Skeletal muscle cell (primary cell): ENCODE results near the gene SS18L1.

Experiments
- DNase-seq: peaks from one replicate; pipeline ENCODE4 v3.0.0-alpha.2; 2010; ENCODE audit warnings: low read depth
- H3K4me3 ChIP-seq: 2 replicates; pipeline ENCODE4 v1.5.1; 2011; ENCODE audit warnings: low read depth, mild to moderate bottlenecking, control low read depth, low read length, moderate library complexity

The SS18L1 gene

GRCh38 chr20:62183426-62184142 lies 40.0 kb downstream of the SS18L1 start:
- DNase-seq: no peak
- H3K4me3 ChIP-seq: peak overlapping the region; percentile 99

- no peak for DNase-seq
- no peak overlapping the region for H3K4me3 ChIP-seq
These were observed 42.5 kb downstream of the SS18L1 start for GRCh38 chr20:62186096-62186426.

GRCh38 chr20:62186887-62187866 lies 43.6 kb downstream of the SS18L1 start:
- no peak for DNase-seq
- no peak overlapping the region for H3K4me3 ChIP-seq

- no peak for DNase-seq
- no peak overlapping the region for H3K4me3 ChIP-seq
These were observed 47.3 kb downstream of the SS18L1 start for GRCh38 chr20:62190639-62191411.

DNA sequence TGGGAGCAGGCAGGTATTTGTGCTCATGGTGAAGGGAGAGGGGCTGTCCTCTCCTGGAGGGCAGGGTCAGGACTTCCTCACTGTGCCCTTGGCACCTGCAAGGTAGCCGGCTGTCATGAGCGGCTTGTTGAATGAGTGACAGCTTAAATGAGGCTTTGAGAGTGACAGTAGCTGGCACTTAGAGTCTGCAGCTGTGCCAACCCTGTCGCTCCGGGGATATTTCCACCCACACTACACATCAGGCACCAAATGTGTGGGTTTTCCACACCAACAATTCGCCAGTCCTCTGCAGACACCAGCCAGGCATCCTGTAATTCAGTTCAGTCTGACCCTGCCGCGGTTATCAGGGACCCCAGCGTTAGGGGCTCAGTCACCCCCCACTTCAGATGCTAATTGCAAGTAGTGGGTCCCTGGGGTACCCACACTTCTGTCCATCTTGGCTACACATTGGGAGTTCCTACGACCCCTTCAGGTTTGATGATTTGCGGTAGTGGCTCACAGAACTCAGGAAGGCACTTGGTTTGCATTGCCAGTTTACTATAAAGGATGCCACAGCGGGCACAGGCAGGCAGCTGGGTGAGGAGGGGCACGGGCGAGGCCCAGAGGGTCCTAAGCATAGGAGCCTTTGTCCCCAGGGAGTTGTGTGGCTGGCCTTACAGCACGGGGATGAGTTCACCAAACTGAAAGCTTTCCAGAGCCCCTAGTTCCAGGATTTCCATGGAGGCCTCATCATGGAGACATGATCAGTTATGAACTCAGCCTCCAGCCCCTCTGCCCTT lies 48.4 kb downstream of the SS18L1 start:
- no peak for DNase-seq

DNA sequence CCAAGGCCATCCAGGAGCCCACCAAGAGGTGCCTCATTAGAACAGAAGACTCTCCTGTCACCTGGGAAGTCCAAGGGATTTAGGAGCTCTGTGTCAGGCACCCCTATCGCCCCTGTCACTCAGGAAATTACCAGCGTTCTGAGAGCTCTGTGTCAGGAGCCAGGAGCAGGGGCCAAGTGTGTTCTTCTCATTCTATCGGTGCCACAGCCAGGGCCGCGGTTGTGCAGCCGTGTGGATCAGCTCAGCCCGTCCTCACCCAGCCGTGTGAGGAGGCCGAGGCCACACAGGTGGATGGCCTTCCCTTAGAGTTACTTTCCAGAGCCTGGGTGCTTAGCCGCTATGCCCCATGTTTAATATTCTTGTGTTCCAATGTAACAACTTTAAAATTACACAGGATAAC lies 49.1 kb downstream of the SS18L1 start:
- no peak for DNase-seq
- no peak overlapping the region for H3K4me3 ChIP-seq

More for the DNA sequence above, 48.4 kb downstream of the SS18L1 start:
- no peak overlapping the region for H3K4me3 ChIP-seq

DNA sequence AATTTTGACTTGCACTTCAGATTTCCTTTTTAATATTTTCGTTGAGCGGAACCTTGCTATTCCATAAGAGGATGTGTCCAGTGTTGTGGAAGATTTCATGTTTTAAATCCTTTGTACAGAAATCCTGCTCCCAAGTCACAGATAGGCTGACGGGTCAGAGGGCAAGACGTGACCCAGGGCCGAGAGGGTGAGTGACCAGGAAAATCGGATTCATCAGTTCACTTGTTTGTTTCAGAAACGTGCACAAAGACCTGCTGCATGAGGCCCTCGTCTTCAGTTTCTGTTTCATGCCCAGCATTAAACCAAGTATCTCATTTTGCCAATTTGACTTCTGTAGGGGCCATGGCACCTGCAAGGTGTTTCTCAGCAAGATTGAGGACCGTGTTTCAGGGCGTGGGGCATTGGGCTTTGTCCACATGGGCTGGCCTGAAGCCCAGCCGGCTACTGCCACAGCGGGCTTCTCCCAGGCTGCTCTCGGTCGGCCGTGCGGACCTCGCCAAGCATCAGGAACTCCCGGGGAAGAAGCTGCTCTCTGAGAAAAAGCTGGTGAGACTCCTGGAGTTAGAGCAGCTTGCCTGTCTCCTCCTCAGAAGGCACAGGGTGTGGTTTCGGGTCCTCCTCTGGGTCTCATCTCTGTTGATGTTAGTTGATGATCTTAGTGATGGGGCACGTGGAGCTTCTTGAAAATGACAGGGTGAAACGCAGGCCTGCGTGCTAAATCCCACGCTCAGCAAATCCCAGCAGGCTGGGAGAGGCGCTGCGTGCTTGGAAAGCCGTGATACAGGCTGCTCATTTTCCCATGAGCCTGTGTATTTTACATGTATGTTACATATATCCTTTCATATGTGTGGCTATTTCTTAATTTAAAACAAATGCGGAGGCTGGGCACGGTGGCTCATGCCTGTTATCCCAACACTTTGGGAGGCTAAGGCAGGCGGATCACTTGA lies 49.8 kb downstream of the SS18L1 start:
- no peak for DNase-seq
- no peak overlapping the region for H3K4me3 ChIP-seq

GRCh38 chr20:62195075-62195405 lies 51.5 kb downstream of the SS18L1 start:
- no peak for DNase-seq
- H3K4me3 ChIP-seq: no peak overlapping the region

GRCh38 chr20:62195736-62196135 lies 52.2 kb downstream of the SS18L1 start:
- no peak overlapping the region for H3K4me3 ChIP-seq
- no peak for DNase-seq

DNA sequence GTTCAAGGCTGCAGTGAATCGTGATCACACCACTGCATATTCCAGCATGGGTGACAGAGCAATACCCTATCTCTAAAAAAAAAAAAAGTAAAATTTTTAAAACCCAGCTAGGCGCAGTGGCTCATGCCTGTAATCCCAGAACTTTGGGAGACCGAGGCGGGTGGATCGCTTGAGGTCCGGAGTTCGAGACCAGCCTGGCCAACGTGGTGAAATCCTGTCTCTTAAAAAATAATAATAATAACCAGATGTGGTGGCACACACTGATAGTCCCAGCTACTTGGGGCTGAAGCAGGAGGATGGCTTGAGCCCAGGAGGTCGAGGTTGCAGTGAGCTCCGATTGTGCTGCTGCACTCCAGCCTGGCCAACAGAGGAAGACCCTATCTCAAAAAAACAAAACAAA lies 52.7 kb downstream of the SS18L1 start:
- H3K4me3 ChIP-seq: no peak overlapping the region
- DNase-seq: no peak

DNA sequence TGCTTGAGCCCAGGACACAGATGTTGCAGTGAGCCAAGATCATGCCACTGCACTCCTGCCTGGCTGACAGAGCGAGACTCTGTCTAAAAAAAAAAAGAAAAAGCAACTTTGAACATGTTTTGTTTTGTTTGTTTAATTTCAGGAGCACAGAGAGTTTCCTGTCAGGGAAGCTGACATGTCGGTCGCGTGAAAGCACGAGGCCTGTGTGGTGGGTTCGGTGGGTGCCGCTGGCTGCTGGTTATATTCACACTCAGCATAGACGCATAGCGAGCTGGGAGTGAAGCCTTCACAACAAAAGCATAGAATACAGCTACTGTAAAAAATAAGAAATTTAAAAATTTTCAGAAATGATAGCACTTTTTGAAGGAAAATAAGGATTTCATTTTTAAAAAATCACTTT lies 53.7 kb downstream of the SS18L1 start:
- H3K4me3 ChIP-seq: no peak overlapping the region
- no peak for DNase-seq

- H3K4me3 ChIP-seq: no peak overlapping the region
- no peak for DNase-seq
These were observed 54.2 kb downstream of the SS18L1 start for GRCh38 chr20:62197801-62198200.

GRCh38 chr20:62198496-62198895 lies 54.9 kb downstream of the SS18L1 start:
- H3K4me3 ChIP-seq: no peak overlapping the region
- no peak for DNase-seq

DNA sequence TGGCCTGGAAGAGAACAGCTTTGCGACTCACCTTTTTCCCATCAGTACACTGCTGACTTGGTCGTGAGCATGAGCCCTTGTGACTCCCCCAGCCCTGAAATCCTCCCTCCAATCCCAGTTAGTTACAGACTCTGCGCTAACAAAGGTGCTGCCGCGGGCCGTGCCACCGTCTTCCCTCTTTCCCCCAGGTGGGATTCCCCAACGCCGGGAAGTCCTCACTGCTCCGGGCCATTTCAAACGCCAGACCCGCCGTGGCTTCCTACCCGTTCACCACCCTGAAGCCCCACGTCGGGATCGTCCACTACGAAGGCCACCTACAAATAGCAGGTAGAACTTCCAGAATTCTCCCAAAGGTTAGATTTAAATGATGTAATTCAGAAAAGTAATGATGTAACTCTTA lies 55.4 kb downstream of the SS18L1 start:
- H3K4me3 ChIP-seq: no peak overlapping the region
- DNase-seq: no peak

GRCh38 chr20:62200491-62201172 lies 57.1 kb downstream of the SS18L1 start:
- no peak overlapping the region for H3K4me3 ChIP-seq
- DNase-seq: no peak

- DNase-seq: no peak
- H3K4me3 ChIP-seq: no peak overlapping the region
These were observed 57.9 kb downstream of the SS18L1 start for GRCh38 chr20:62201173-62202082.

- H3K4me3 ChIP-seq: no peak overlapping the region
- DNase-seq: no peak
These were observed 58.5 kb downstream of the SS18L1 start for GRCh38 chr20:62202083-62202395.
